ENCODE data around the gene CPA2.

DNA sequence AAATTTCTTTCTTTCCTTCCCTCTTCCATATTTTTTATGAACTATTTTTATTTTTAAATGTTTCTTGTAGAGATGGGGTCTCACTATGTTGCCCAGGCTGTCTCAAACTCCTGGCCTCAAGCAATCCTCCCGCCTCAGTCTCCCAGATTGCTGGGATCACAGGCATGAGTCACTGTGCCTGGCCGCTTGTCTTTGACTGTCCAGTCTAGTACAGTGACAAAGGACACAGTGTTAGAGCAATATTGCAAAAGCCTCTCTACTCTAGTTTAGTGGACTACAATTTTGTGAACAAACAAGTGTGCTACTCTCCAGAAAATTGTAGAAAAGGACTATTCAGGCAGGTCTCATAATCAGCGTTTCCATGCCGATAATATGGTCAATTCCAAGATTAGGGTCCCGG, 37.3 kb downstream of the CPA2 start:
- TF ChIP-seq, protein P1, sequence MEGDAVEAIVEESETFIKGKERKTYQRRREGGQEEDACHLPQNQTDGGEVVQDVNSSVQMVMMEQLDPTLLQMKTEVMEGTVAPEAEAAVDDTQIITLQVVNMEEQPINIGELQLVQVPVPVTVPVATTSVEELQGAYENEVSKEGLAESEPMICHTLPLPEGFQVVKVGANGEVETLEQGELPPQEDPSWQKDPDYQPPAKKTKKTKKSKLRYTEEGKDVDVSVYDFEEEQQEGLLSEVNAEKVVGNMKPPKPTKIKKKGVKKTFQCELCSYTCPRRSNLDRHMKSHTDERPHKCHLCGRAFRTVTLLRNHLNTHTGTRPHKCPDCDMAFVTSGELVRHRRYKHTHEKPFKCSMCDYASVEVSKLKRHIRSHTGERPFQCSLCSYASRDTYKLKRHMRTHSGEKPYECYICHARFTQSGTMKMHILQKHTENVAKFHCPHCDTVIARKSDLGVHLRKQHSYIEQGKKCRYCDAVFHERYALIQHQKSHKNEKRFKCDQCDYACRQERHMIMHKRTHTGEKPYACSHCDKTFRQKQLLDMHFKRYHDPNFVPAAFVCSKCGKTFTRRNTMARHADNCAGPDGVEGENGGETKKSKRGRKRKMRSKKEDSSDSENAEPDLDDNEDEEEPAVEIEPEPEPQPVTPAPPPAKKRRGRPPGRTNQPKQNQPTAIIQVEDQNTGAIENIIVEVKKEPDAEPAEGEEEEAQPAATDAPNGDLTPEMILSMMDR (IDR thresholded peaks at IDR 0.05; ENCODE audit: low read depth, low read length) = no peak
- TF ChIP-seq POLR2A (IDR thresholded peaks at IDR 0.05; ENCODE audit: extremely low read depth, insufficient read length) = no peak
